Loucy (cell line): ENCODE data around the gene TXNDC16.

Experiments used
- H2AFZ ChIP-seq: fragments of 200-600 bp; sonication (generic); 2 replicates; pipeline ENCODE4 v1.6.0; 2016; ENCODE audit warnings: antibody characterized with exemption, mild to moderate bottlenecking, low read length, moderate library complexity
- H3F3A ChIP-seq: fragments of 200-600 bp; 2 replicates; pipeline ENCODE4 v1.6.0; 2016; ENCODE audit warnings: antibody characterized with exemption, low read depth, mild to moderate bottlenecking
- H3K27me3 ChIP-seq: fragments of 200-600 bp; sonication (generic); 2 replicates; pipeline ENCODE4 v1.6.1; 2014; ENCODE audit warnings: low read length, mild to moderate bottlenecking; ENCODE audit not compliant: insufficient read depth, poor library complexity, severe bottlenecking
- H3K36me3 ChIP-seq: fragments of 200-600 bp; sonication (generic); 2 replicates; pipeline ENCODE4 v1.6.1; 2016; ENCODE audit warnings: low read length; ENCODE audit not compliant: insufficient read depth
- H3K4me1 ChIP-seq: fragments of 200-600 bp; sonication (generic); 2 replicates; pipeline ENCODE4 v1.5.1; 2014; ENCODE audit warnings: low read length, mild to moderate bottlenecking; ENCODE audit not compliant: insufficient read depth, poor library complexity, severe bottlenecking
- H3K4me2 ChIP-seq: fragments of 200-600 bp; sonication (generic); 2 replicates; pipeline ENCODE4 v1.6.0; 2014; ENCODE audit warnings: antibody characterized with exemption, low read length, low read depth, mild to moderate bottlenecking; ENCODE audit not compliant: poor library complexity, severe bottlenecking
- H3K4me3 ChIP-seq: fragments of 200-600 bp; sonication (generic); 2 replicates; pipeline ENCODE4 v1.5.1; 2014; ENCODE audit warnings: low read length, mild to moderate bottlenecking, mixed read lengths; ENCODE audit not compliant: poor library complexity, severe bottlenecking
- H3K79me2 ChIP-seq: fragments of 200-600 bp; sonication (generic); 2 replicates; pipeline ENCODE4 v1.6.1; 2014; ENCODE audit warnings: low read length; ENCODE audit not compliant: insufficient read depth
- H3K9ac ChIP-seq: fragments of 200-600 bp; sonication (generic); 2 replicates; pipeline ENCODE4 v1.6.0; 2014; ENCODE audit warnings: mild to moderate bottlenecking, low read depth, low read length, moderate library complexity; ENCODE audit not compliant: poor library complexity, severe bottlenecking
- H3K9me2 ChIP-seq: fragments of 200-600 bp; sonication (generic); replicated peaks from 2 replicates; pipeline ENCODE4 v1.6.1; 2016; ENCODE audit warnings: low read depth, low read length, mixed read lengths
- H3K9me3 ChIP-seq: fragments of 200-600 bp; sonication (generic); 2 replicates; pipeline ENCODE4 v1.6.1; 2014; ENCODE audit warnings: mild to moderate bottlenecking, antibody characterized with exemption, low read length, low read depth; ENCODE audit not compliant: insufficient read depth
- H4K20me1 ChIP-seq: fragments of 200-600 bp; sonication (generic); 2 replicates; pipeline ENCODE4 v1.6.0; 2014; ENCODE audit warnings: antibody characterized with exemption, low read length, mild to moderate bottlenecking; ENCODE audit not compliant: insufficient read depth, poor library complexity, severe bottlenecking
- EZH2phosphoT487 ChIP-seq: fragments of 200-600 bp; IDR thresholded peaks from 2 replicates; pipeline ENCODE4 v1.6.1; 2018; ENCODE audit warnings: antibody characterized with exemption, mild to moderate bottlenecking, moderate library complexity, borderline replicate concordance
- TF ChIP-seq, protein P1 (sequence below): fragments of 200-600 bp; sonication (generic); conservative IDR thresholded peaks from 2 replicates; pipeline ENCODE4 v1.5.1; 2014; ENCODE audit warnings: mild to moderate bottlenecking, antibody characterized with exemption, low read length

TXNDC16 gene

GRCh38 chr14:52429451-52429850 lies 122.9 kb downstream of the TXNDC16 start:
- Histone ChIP-seq H3K27me3 (no peaks in the 10 kb centered on the region), H4K20me1 (no peaks in the 10 kb centered on the region), H3K9ac (no peak overlapping the region), H2AFZ (no peak overlapping the region), H3K9me3 (no peaks in the 10 kb centered on the region), H3K36me3 (no peaks in the 10 kb centered on the region), H3K9me2 (no peaks in the 10 kb centered on the region), H3K4me3 (no peak overlapping the region), H3K4me2 (no peak overlapping the region), H3F3A (no peaks in the 10 kb centered on the region), H3K79me2 (no peaks in the 10 kb centered on the region), H3K4me1 (peaks cover under 1% of the 10 kb centered on the region)
- TF ChIP-seq, protein P1, sequence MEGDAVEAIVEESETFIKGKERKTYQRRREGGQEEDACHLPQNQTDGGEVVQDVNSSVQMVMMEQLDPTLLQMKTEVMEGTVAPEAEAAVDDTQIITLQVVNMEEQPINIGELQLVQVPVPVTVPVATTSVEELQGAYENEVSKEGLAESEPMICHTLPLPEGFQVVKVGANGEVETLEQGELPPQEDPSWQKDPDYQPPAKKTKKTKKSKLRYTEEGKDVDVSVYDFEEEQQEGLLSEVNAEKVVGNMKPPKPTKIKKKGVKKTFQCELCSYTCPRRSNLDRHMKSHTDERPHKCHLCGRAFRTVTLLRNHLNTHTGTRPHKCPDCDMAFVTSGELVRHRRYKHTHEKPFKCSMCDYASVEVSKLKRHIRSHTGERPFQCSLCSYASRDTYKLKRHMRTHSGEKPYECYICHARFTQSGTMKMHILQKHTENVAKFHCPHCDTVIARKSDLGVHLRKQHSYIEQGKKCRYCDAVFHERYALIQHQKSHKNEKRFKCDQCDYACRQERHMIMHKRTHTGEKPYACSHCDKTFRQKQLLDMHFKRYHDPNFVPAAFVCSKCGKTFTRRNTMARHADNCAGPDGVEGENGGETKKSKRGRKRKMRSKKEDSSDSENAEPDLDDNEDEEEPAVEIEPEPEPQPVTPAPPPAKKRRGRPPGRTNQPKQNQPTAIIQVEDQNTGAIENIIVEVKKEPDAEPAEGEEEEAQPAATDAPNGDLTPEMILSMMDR, result no peak
- no peak for TF ChIP-seq EZH2phosphoT487

DNA sequence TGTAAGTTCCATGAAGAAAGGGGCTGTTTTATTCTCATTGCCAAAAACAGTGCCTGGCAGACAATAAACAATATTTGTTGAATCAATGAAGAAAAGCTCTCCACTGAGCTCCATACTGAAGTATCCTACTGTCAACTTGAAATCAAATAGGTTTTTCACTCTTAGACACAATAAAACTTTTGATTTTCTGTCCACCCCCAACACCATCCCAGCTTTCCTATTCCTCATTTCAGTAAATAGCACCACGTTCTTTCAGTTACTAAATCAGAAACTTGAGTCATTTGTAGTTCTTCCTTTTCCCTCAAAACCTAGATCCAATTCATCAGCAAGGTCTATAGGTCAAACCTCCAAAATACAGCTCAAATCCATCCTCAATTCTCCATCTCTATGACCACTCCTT lies 124.8 kb downstream of the TXNDC16 start:
- Histone ChIP-seq H3K9me2 (no peaks in the 10 kb centered on the region), H3K9ac (no peak overlapping the region), H3K4me1 (no peaks in the 10 kb centered on the region), H3K4me2 (no peak overlapping the region), H3F3A (no peaks in the 10 kb centered on the region), H3K9me3 (no peaks in the 10 kb centered on the region), H4K20me1 (no peaks in the 10 kb centered on the region), H3K36me3 (no peaks in the 10 kb centered on the region), H3K79me2 (no peaks in the 10 kb centered on the region), H3K4me3 (no peak overlapping the region), H3K27me3 (no peaks in the 10 kb centered on the region), H2AFZ (no peak overlapping the region)
- no peak for TF ChIP-seq EZH2phosphoT487
- TF ChIP-seq, protein P1, result no peak

DNA sequence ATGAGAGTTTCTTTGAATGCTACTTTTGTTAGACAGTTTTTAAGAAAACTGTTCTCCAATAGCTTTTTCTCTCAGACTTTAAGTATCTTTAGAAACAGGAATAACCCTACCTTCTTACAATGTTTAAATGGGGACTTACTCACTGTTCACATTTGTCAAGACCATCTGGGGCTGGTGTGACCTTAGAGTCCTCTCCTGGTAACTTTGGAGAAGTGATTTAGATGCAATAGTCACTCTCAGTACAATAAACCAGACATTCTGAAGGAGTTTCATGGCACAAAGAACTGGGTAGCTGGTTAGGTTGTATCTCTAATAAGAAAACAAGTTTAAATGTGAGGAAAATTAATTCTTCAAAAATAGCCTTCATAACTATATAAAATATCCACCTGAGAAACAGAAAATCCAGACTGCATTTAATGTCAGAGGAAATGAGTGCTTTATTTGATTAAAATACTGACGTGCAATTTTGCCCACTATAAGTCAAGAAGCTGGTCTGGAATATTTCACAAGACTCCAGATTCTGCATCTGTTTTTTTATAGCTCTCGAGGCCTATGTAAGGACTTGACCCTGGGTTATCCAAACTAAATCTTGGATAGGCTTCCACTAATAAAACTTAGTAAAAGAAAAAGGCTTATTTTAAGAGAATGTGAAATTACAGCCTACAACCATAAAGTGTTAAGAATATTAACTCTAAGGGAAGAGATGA lies 129.5 kb downstream of the TXNDC16 start:
- Histone ChIP-seq H3K36me3 (no peaks in the 10 kb centered on the region), H4K20me1 (no peaks in the 10 kb centered on the region), H3K79me2 (no peaks in the 10 kb centered on the region), H3K9me3 (no peaks in the 10 kb centered on the region), H3K4me3 (no peak overlapping the region), H3K4me2 (no peak overlapping the region), H3F3A (no peaks in the 10 kb centered on the region), H3K4me1 (no peaks in the 10 kb centered on the region), H3K9ac (no peak overlapping the region), H2AFZ (peak overlapping the region; percentile 33; the same call in 1 of the 2 replicates), H3K9me2 (no peaks in the 10 kb centered on the region), H3K27me3 (no peaks in the 10 kb centered on the region)
- TF ChIP-seq EZH2phosphoT487, result no peak
- TF ChIP-seq, protein P1, result peak; percentile 38
